Measurements from ENCODE around the gene ALKAL2. TPM values are rescaled to one million over a fixed set of nuclear protein-coding genes. Genes with fewer than 3 reads are reported as not detected.

ALKAL2 gene
- total RNA-seq, 4 donors from 2014 or later: 21.9 to 96.6 (median 46.1) TPM

DNA sequence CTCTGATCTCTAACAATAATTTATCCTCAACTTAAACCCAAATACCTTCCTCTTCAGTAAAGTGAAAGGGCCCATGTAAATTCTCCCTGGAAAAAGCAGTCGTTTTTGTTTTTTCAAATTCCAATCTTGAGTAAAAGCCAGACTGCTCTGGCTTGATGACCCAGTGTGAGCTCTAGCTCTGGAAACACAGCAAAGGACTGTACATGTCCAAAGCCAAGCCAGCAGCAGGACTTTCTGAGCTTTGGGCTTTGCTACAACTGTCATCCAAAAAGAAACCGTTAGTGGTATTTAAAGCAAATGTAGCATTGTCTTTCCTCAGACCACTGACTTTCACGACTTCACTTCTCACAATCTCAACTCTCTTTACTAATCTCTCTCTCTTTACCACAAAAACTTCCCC lies 49.5 kb downstream of the ALKAL2 start:
- no peak for DNase-seq (ENCODE audit: low spot score in 2 of 2)
- Histone ChIP-seq H3K36me3 (peaks cover 0 to 47% (median 7%) of the 10 kb centered on the region in 3 donors), H3K4me3 (no peak overlapping the region), H3K9me3 (peaks cover 0 to 8% (median 0%) of the 10 kb centered on the region in 4 donors), H3K4me1 (no peaks in the 10 kb centered on the region), H3K27ac (no peak overlapping the region), H3K27me3 (no peaks in the 10 kb centered on the region)
- TF ChIP-seq, protein P1, sequence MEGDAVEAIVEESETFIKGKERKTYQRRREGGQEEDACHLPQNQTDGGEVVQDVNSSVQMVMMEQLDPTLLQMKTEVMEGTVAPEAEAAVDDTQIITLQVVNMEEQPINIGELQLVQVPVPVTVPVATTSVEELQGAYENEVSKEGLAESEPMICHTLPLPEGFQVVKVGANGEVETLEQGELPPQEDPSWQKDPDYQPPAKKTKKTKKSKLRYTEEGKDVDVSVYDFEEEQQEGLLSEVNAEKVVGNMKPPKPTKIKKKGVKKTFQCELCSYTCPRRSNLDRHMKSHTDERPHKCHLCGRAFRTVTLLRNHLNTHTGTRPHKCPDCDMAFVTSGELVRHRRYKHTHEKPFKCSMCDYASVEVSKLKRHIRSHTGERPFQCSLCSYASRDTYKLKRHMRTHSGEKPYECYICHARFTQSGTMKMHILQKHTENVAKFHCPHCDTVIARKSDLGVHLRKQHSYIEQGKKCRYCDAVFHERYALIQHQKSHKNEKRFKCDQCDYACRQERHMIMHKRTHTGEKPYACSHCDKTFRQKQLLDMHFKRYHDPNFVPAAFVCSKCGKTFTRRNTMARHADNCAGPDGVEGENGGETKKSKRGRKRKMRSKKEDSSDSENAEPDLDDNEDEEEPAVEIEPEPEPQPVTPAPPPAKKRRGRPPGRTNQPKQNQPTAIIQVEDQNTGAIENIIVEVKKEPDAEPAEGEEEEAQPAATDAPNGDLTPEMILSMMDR (IDR thresholded peaks at IDR 0.05): no peak
- TF ChIP-seq POLR2A (IDR thresholded peaks at IDR 0.05) (no peak), EP300 (IDR thresholded peaks at IDR 0.05) (no peak)
- 36 to 50% methylated on average over 3 of the region's 3 CpGs for WGBS, 2 donors

GRCh38 chr2:237878-238277 lies 50.0 kb downstream of the ALKAL2 start:
- no peak overlapping the region for H3K27ac ChIP-seq
- H3K9me3 ChIP-seq: peaks cover 0 to 6% (median 0%) of the 10 kb centered on the region in 4 donors
- H3K36me3 ChIP-seq: peaks cover 0 to 41% (median 7%) of the 10 kb centered on the region in 3 donors
- no peak overlapping the region for H3K4me3 ChIP-seq
- TF ChIP-seq, protein P1 (IDR thresholded peaks at IDR 0.05): no peak
- TF ChIP-seq EP300 (IDR thresholded peaks at IDR 0.05) (no peak), POLR2A (IDR thresholded peaks at IDR 0.05) (no peak)
- DNase-seq (ENCODE audit: low spot score in 2 of 2): no peak
- H3K27me3 ChIP-seq: no peaks in the 10 kb centered on the region
- 57 to 69% methylated on average over 6 of the region's 6 CpGs for WGBS, 2 donors
- H3K4me1 ChIP-seq: no peaks in the 10 kb centered on the region

- Histone ChIP-seq H3K27me3 (no peaks in the 10 kb centered on the region), H3K36me3 (peaks cover 0 to 33% (median 7%) of the 10 kb centered on the region in 3 donors), H3K4me3 (no peak overlapping the region), H3K9me3 (no peaks in the 10 kb centered on the region), H3K27ac (no peak overlapping the region), H3K4me1 (no peaks in the 10 kb centered on the region)
- TF ChIP-seq, protein P1 (IDR thresholded peaks at IDR 0.05): no peak
- no peak for DNase-seq (ENCODE audit: low spot score in 2 of 2)
- 61 to 62% methylated on average over 6 of the region's 6 CpGs for WGBS, 2 donors
Observed at GRCh38 chr2:236993-237539, 50.8 kb downstream of the ALKAL2 start.

DNA sequence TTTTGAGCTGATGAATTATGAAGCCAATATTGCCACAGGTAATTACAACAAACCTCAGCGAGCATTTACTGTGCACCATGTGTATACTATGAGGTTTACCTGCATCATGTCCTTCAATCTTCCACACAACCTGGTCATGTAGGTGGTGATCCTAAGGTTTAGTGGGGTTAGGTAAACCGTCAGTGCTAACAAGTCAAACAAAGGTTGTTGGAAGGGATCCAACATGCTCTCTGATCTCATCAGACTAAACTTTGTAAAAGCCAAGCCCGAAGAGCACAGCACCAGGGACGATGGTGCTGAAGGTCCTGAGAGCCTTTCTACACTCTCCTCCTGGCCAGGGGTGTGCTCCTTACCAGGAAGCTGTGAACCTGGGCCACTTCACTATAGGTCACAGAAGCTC lies 53.5 kb downstream of the ALKAL2 start:
- peaks cover 0 to 23% (median 0%) of the 10 kb centered on the region in 3 donors for H3K36me3 ChIP-seq
- no peaks in the 10 kb centered on the region for H3K4me1 ChIP-seq
- H3K27me3 ChIP-seq: no peaks in the 10 kb centered on the region
- DNase-seq (ENCODE audit: low spot score in 2 of 2): no peak
- H3K27ac ChIP-seq: no peak overlapping the region
- 82 to 89% methylated on average over 4 of the region's 4 CpGs for WGBS, 2 donors
- H3K9me3 ChIP-seq: no peaks in the 10 kb centered on the region
- no peak overlapping the region for H3K4me3 ChIP-seq
- no peak for TF ChIP-seq EP300 (IDR thresholded peaks at IDR 0.05)
- TF ChIP-seq, protein P1 (IDR thresholded peaks at IDR 0.05): no peak
- TF ChIP-seq POLR2A (IDR thresholded peaks at IDR 0.05): no peak

DNA sequence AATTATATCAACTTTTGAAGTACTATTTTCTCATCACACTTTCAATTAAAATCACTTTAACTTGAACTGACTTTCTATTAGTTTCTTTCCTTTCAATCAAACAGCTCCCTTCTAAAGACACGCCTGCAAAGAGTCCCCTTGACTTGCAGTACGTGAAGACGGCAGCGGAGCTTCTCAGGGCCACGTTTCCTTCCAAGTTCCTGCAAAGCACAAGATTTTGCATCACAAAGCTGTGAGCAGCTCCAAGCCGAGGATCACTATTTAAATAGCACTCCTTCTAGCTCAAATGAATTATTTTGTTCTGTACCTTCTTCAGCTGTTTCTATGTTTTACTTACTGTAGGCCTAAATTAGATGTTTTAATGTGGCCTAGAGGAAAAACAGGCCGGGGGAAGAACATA lies 54.9 kb downstream of the ALKAL2 start:
- H3K4me3 ChIP-seq: no peak overlapping the region
- peaks cover 0 to 34% (median 0%) of the 10 kb centered on the region in 3 donors for H3K36me3 ChIP-seq
- H3K27ac ChIP-seq: no peak overlapping the region
- WGBS, 2 donors: 80 to 87% methylated on average over 7 of the region's 7 CpGs
- TF ChIP-seq EP300 (IDR thresholded peaks at IDR 0.05) (no peak), POLR2A (IDR thresholded peaks at IDR 0.05) (no peak)
- TF ChIP-seq, protein P1 (IDR thresholded peaks at IDR 0.05): no peak
- no peak for DNase-seq (ENCODE audit: low spot score in 2 of 2)
- H3K27me3 ChIP-seq: no peaks in the 10 kb centered on the region
- no peaks in the 10 kb centered on the region for H3K4me1 ChIP-seq
- H3K9me3 ChIP-seq: no peaks in the 10 kb centered on the region

Measured in tibial nerve (tissue), 4 donors.